HFF-Myc (cell line): Measurements from ENCODE around the gene CEBPB.
"Not testable (repeated sequence)": the region's sequence is repeated elsewhere in the genome, so short reads cannot be mapped to it uniquely, and the experiment has no call there.

Experiments used
- DNase-seq: peaks from one replicate; pipeline ENCODE4 v3.0.0-alpha.2; 2011; ENCODE audit warnings: low read depth; ENCODE audit errors: extremely low read depth
- H3K4me3 ChIP-seq: replicated peaks from 2 replicates; pipeline ENCODE4 v1.5.1; 2011; ENCODE audit warnings: low read depth, mild to moderate bottlenecking, control low read depth, low read length
- TF ChIP-seq, protein P1 (sequence below): IDR thresholded peaks from 2 replicates; pipeline ENCODE4 v1.5.1; 2012; ENCODE audit warnings: mild to moderate bottlenecking, low read depth, low read length, control low read depth; ENCODE audit errors: missing control alignments

The CEBPB gene

GRCh38 chr20:50198716-50199115 lies 8.1 kb downstream of the CEBPB start:
- DNase-seq, result no peak
- H3K4me3 ChIP-seq, result no peak overlapping the region
- TF ChIP-seq, protein P1, sequence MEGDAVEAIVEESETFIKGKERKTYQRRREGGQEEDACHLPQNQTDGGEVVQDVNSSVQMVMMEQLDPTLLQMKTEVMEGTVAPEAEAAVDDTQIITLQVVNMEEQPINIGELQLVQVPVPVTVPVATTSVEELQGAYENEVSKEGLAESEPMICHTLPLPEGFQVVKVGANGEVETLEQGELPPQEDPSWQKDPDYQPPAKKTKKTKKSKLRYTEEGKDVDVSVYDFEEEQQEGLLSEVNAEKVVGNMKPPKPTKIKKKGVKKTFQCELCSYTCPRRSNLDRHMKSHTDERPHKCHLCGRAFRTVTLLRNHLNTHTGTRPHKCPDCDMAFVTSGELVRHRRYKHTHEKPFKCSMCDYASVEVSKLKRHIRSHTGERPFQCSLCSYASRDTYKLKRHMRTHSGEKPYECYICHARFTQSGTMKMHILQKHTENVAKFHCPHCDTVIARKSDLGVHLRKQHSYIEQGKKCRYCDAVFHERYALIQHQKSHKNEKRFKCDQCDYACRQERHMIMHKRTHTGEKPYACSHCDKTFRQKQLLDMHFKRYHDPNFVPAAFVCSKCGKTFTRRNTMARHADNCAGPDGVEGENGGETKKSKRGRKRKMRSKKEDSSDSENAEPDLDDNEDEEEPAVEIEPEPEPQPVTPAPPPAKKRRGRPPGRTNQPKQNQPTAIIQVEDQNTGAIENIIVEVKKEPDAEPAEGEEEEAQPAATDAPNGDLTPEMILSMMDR, result no peak

GRCh38 chr20:50199703-50200102 lies 9.1 kb downstream of the CEBPB start:
- TF ChIP-seq, protein P1, result no peak
- no peak overlapping the region for H3K4me3 ChIP-seq
- no peak for DNase-seq

DNA sequence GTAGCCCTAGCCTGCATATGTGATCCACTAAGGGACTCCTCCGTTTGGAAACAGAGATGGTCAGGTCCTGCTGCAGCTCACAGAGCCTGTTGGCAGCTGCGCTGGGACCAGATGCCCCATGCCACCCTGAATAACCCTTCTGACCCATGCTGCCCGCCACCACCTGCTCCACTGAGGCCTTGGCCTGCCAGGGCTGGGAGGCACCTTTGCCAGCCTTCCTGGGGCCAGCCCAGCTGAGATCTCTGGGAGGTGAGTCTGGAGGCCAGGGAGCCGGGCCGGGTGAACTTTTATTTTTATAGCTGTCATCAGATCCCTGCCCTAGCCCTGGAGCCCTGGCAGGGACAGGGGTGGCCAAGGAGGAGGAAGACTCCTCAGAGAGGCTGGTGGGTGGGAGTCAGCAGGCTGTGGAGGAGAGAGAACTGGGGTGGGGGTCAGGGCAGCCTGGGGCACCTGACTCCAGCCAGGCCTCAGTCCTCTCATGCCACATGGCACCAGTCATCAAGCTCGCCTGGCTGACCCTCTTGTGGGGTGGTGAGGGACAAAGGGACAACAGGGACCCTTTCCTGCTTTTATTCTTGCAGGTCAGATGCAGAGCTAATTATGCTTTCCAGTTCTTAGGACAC lies 10.0 kb downstream of the CEBPB start:
- DNase-seq, result no peak
- TF ChIP-seq, protein P1, result no peak
- H3K4me3 ChIP-seq, result no peak overlapping the region

GRCh38 chr20:50201710-50202109 lies 11.1 kb downstream of the CEBPB start:
- DNase-seq, H3K4me3 ChIP-seq: not testable (repeated sequence)

- no peak for DNase-seq
- no peak overlapping the region for H3K4me3 ChIP-seq
- TF ChIP-seq, protein P1, result no peak
Observed at GRCh38 chr20:50202677-50203076, 12.0 kb downstream of the CEBPB start.

GRCh38 chr20:50203951-50204937 lies 13.6 kb downstream of the CEBPB start:
- DNase-seq, result no peak
- H3K4me3 ChIP-seq, result no peak overlapping the region
- TF ChIP-seq, protein P1, result no peak

- DNase-seq, result no peak
- TF ChIP-seq, protein P1, result no peak
- no peak overlapping the region for H3K4me3 ChIP-seq
Observed at GRCh38 chr20:50207026-50207425, 16.4 kb downstream of the CEBPB start.
